ENCODE data around the gene PACRG.

Gene PACRG

GRCh38 chr6:162785632-162786242 lies 58.0 kb downstream of the PACRG start:
- DNase-seq = no peak

DNA sequence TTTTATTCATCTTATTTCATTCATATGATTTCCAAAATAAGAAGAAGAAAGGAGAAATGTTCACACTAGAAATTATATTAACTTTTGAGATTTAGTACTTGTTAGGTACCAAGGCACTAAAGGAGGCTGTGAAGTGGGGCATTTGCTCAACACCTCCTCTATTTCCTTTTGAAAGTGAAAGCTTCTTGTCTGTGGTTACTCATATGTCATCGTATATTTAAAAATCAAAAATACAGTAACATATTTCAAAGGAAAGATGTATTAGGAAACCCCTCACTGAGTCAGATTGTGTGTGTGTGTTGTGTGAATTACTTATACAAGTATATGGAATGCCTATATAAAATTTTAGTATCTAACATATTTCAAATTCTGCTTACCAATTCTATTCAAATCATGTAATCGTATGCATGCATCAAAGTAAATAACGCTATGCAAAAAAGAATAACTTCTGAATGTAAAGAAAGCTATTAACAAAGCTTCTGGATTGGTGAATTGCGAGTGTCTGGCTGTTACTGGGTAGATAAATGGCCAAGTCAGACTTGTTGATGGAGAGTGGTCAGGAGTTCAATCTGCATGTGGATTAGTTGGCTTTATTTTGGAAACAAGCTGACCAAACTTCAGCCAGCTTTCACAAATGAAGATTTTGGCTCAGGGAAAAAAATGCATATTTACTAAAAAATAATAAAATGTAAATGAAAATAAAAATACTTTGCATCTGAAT lies 70.9 kb downstream of the PACRG start:
- DNase-seq = no peak

- DNase-seq = no peak
These were observed 86.7 kb downstream of the PACRG start for GRCh38 chr6:162814426-162814973.

- DNase-seq = no peak
These were observed 89.4 kb downstream of the PACRG start for GRCh38 chr6:162817196-162817595.

DNA sequence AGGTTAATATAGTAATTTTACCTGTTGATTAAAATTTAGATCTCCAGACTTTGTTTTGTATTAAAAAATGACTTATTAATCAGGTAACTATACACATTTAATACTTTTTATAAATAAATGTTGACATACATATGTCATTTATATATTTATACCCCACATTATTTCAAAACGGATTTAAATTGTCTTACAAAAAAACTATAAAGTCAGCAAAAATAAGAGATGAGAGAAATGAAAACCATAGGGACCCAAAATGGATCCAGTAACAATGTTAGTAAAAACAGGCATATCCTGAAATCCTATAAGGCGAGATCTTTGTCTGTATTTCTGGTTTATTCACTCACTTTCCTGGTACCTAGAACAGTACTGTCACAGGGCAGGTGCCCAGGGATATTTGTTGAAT lies 91.5 kb downstream of the PACRG start:
- DNase-seq = no peak

- no peak for DNase-seq
These were observed 93.3 kb downstream of the PACRG start for GRCh38 chr6:162821102-162821501.

GRCh38 chr6:162825597-162825996 lies 97.8 kb downstream of the PACRG start:
- DNase-seq = no peak

- no peak for DNase-seq
These were observed 101.4 kb downstream of the PACRG start for GRCh38 chr6:162829013-162829742.

- DNase-seq = no peak
These were observed 106.0 kb downstream of the PACRG start for GRCh38 chr6:162833776-162834175.

- no peak for DNase-seq
These were observed 118.2 kb downstream of the PACRG start for GRCh38 chr6:162845972-162846371.

DNA sequence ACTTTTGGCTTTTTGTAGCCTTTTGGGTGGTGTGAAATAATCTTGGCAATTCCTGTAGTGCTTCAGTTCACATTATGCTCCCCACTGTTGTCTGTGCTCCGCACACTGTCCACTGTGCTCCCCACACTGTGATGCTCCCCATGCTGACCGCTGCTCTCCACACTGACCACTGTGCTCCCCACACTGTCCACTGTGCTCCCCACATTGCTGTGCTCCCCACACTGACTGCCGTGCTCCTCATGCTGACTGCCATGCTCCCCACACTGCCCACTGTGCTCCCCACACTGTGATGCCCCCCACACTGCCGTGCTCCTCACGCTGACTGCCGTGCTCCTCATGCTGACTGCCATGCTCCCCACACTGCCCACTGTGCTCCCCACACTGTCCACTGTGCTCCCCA lies 118.9 kb downstream of the PACRG start:
- no peak for DNase-seq

DNA sequence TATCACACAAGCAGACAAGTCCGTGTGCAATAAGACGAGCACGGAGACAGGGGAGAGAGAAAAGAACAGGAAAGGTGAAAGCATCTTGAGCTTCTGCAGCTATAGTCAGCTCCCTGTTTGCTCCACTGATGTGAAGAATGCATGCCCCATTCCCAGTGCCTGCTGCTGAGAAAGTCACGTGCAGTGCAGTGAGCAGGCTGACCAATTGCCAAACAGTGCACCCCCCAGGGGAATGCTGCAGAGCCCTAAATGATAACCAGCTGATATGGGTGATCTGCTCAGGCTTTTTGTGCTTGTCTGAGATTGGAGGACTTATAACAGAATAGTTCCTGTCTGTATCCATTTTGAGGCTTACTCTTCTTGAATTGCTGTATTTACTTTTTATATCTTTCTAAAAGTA lies 121.5 kb downstream of the PACRG start:
- DNase-seq = peak in 2 of 14 donors; percentile 25 to 47

DNA sequence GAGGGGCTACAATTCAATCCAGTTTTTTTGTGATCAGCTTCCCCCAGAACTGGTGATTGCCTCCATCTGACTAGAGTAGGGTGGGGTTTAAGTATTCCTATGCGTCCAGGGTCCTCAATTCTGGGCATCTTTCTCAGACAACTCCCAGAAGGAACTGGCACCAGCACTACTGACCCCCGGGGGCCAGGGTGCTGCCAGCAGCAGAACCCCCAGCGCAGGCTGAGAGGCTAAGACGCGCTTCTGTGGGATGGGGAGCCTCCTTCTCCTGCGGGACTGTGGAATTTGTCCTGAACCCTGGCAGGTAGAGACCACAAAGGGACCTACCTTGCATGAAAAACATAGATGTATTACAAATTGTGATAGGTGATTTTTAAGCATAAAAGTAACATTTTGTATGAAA lies 124.4 kb downstream of the PACRG start:
- no peak for DNase-seq

GRCh38 chr6:162852840-162853577 lies 125.2 kb downstream of the PACRG start:
- no peak for DNase-seq

DNA sequence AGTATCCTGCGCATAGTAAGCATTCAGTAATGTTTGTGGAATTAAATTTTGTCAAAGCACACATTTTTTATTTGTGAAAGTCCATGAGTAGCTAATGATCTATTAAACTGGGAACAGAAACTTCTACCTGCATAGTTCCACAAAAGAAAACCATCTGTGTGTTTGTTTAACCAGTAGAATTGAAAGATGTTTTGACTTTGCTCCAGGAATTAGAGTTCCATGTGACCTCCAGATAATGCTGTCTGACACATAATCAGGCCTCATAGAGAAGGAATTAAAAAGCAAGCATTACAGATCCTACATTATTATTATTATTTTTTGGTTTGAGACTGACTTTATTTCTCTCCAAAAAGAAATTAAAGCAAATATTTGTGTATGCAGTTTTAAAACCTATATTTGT lies 126.5 kb downstream of the PACRG start:
- no peak for DNase-seq

- DNase-seq = peak in 7 of 14 donors; percentile 16 to 93 (median 42)
These were observed 127.0 kb downstream of the PACRG start for GRCh38 chr6:162854734-162855191.

DNA sequence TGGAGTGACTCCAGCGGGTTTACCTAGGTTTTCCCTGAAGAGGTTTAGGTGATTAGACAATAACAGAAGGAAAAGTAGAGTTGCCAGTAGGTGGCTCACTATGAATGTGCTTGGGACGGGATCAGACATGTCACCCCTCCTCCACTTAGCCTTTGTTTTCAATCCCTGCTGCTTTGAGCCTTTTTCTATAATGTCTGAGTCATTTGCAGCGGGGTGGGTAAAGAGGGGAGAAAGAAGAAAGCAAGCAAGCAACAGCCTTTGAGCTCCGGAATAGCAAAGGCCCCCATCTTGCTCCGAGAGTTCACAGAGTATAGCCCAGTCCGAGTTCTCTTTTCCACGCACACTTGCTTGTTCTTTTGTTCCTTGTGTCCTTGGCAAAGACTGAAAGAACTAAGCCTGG lies 129.1 kb downstream of the PACRG start:
- DNase-seq = peak in 12 of 14 donors; percentile 40 to 79 (median 67)

- DNase-seq = peak in 1 of 14 donors; percentile 54
These were observed 129.6 kb downstream of the PACRG start for GRCh38 chr6:162857326-162857725.

- no peak for DNase-seq
These were observed 134.7 kb downstream of the PACRG start for GRCh38 chr6:162862462-162862861.

DNA sequence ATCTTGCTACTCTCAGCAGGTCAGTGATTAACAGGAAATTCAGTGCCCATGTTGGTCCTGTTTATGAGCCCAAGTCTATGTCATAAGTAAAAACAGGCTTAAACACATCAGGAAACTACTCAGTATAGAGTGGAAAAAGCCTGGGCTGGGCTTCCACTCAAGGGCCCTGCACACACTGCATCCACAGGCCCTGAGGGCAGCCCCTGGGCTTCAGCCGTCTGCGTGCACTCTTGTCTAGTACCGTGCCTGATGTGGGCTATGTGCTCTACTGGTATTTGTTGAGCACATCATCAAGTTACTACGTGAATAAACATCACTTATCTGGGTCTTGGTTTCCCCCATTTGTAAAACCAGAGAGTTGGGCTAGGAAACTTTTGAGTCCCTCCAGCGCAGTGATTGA lies 135.2 kb downstream of the PACRG start:
- no peak for DNase-seq

DNA sequence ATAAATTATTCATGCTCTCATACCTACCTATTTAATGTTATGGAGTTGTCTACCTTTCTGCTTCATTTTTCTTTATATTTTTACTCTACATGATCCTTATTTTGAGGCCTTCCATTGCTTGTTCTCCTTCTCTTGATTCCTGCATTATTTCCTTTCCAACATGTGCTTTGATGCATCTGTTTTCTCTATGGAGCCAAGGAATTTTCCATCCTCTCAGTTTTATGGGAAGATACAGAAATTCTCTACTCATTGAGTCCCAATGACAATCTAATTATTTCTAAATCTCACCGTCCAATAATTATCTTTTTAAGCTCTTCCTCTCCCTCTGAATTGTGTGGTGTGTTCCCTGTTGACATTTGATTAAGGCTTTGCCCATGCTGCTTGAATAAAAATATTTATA lies 136.0 kb downstream of the PACRG start:
- DNase-seq = no peak

- DNase-seq = no peak
These were observed 137.1 kb downstream of the PACRG start for GRCh38 chr6:162864911-162865310.

DNA sequence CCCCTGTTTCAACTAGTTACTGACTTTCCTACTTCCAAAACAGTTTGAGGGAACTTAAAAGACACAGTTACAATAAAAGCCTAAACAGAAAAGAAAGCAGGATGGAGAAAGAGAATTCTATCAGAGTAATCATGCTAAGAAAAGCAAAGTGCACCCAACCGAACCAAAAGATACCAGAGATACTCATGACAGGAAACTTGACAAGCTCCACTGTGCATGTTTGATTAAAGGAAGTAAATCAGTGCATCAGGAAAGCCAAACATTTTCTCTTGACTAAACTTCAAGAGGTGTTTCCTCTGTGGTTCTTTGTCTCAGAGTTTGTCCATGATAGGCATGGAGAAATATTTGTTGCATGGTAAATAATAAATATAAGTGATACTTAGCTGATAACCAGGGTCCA lies 138.9 kb downstream of the PACRG start:
- DNase-seq = no peak
